SU-DHL-6 (cell line): ENCODE measurements around the gene TOR1AIP1.

ENCODE experiments used
- CTCF ChIP-seq: fragments of 200-600 bp; sonication (generic); IDR thresholded peaks from one replicate; pipeline ENCODE4 v1.5.1; 2017; ENCODE audit warnings: antibody characterized with exemption, mild to moderate bottlenecking, low read length, moderate library complexity; ENCODE audit not compliant: insufficient read depth, poor library complexity, severe bottlenecking
- EZH2phosphoT487 ChIP-seq: fragments of 200-600 bp; sonication (generic), shearing (Covaris generic); conservative IDR thresholded peaks from 2 replicates; pipeline ENCODE4 v1.6.1; 2018; ENCODE audit warnings: mild to moderate bottlenecking, antibody characterized with exemption, low read length, moderate library complexity, mixed read lengths

- TF ChIP-seq CTCF (no peak), EZH2phosphoT487 (no peak)
Observed at GRCh38 chr1:179882253-179883039, at the start of gene TOR1AIP1.
